Adrenal gland (tissue), 5 donors: Measurements from ENCODE around the gene PPP1R10.
A peak's percentile ranks its signal among the peaks of the same experiment; 100 is the strongest.

Source experiments
- CTCF ChIP-seq, 6 experiments: fragments of 450-650 bp in 4 of 6; fragments of 200-600 bp in 2 of 6; sonication (generic) in 1 of 6; IDR thresholded peaks; 1 replicate in 5 of 6; 2 replicates in 1 of 6; pipeline versions ENCODE4 v1.5.1 to v1.8.0; 2016 to 2021; ENCODE audit warnings: antibody characterized with exemption in 6 of 6, mild to moderate bottlenecking in 2 of 6, moderate library complexity in 1 of 6
- POLR2A ChIP-seq, 2 donors: fragments of 450-650 bp; IDR thresholded peaks; one replicate each; pipeline ENCODE4 v1.6.1; 2017; ENCODE audit warnings: antibody characterized with exemption in 2 of 2, mild to moderate bottlenecking in 2 of 2, moderate library complexity in 1 of 2
- donor health status: DM: no; HTN: no; CAD: no.

DNA sequence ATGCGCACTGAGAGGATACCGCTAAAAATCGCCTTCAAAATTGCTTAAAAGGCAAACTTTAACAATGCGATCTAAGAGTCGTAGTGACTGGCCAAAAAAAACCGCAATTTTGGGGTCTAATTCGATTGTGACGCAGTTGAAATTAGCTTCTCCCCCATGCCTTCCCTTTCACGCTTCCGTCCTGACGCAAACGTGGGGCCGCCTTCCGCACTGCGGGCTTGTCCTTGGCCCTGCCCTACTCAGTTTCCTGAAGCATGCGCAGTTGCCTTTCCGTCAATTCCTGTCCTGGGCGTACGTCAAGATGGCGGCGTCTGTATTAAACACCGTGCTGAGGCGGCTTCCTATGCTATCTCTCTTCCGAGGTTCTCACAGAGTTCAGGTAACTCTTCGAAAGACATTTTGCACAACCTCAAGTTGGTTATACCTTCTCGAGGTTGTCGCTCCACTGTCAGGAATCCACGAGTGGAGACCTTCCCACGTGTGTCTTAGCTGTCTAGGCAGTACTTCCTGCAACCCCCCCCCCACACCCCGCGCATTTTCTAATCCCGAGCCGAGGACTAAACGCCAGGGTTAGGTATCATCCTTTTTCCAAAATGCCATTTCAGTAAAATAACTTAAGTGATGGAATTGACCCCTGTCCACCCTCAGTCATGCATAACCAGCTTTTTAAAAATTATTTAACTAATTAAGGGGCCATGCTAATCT is 674 bp upstream of the PPP1R10 start, which contains the start of gene MRPS18B:
- TF ChIP-seq CTCF (IDR thresholded peaks at IDR 0.05) (no peak), POLR2A (IDR thresholded peaks at IDR 0.05) (peak in 1 of 2 donors; percentile 68)
